T-helper 9 cell (primary cell): ENCODE data around the gene BRMS1.
"Not testable (repeated sequence)": the region's sequence is repeated elsewhere in the genome, so short reads cannot be mapped to it uniquely, and the experiment has no call there.

Experiments
- DNase-seq: peaks from one replicate; pipeline ENCODE4 v3.0.0-alpha.2; 2020
- total RNA-seq, 2 donors: gene quantifications; one replicate each; lab custom pipeline; 2026; lab: John Stamatoyannopoulos, UW

BRMS1 gene
- 46.6 to 85.7 reads per million in 2 donors for total RNA-seq

GRCh38 chr11:66344550-66345315 lies at the start of gene BRMS1:
TSS of gene BRMS1 (minus strand) at chr11:66345104. CDS start at chr11:66342234, 2,870 bp downstream.
- peak; percentile 97 for DNase-seq

GRCh38 chr11:66393954-66394353 lies 49.0 kb upstream of the BRMS1 start:
- no peak for DNase-seq

GRCh38 chr11:66391322-66391721 lies 46.4 kb upstream of the BRMS1 start:
- DNase-seq = no peak

GRCh38 chr11:66388780-66389386 lies 44.0 kb upstream of the BRMS1 start:
- peak; percentile 50 for DNase-seq

GRCh38 chr11:66386171-66387069 lies 41.5 kb upstream of the BRMS1 start:
- DNase-seq = peak; percentile 81

GRCh38 chr11:66384316-66384715 lies 39.4 kb upstream of the BRMS1 start:
- DNase-seq = not testable (repeated sequence)

GRCh38 chr11:66380264-66380663 lies 35.4 kb upstream of the BRMS1 start:
- not testable (repeated sequence) for DNase-seq

GRCh38 chr11:66373690-66374287 lies 28.9 kb upstream of the BRMS1 start:
- not testable (repeated sequence) for DNase-seq

GRCh38 chr11:66373265-66373664 lies 28.4 kb upstream of the BRMS1 start:
- no peak for DNase-seq

- peak; percentile 63 for DNase-seq
These were observed 26.9 kb upstream of the BRMS1 start, which contains the start of gene SLC29A2 for GRCh38 chr11:66371627-66372415. TSS of gene SLC29A2 (minus strand) at chr11:66371760. CDS start at chr11:66371591, 169 bp downstream.

- DNase-seq = no peak
These were observed 24.4 kb upstream of the BRMS1 start for GRCh38 chr11:66369073-66369894.

- no peak for DNase-seq
These were observed 23.6 kb upstream of the BRMS1 start for GRCh38 chr11:66368484-66368883.

- DNase-seq = no peak
These were observed 22.8 kb upstream of the BRMS1 start for GRCh38 chr11:66367561-66368312.

- DNase-seq = no peak
These were observed 22.1 kb upstream of the BRMS1 start for GRCh38 chr11:66366844-66367477.

GRCh38 chr11:66365711-66366619 lies 21.1 kb upstream of the BRMS1 start:
- no peak for DNase-seq

GRCh38 chr11:66365166-66365565 lies 20.3 kb upstream of the BRMS1 start:
- DNase-seq = no peak

- DNase-seq = peak; percentile 67
These were observed 19.1 kb upstream of the BRMS1 start for GRCh38 chr11:66363805-66364535.

- no peak for DNase-seq
These were observed 18.3 kb upstream of the BRMS1 start for GRCh38 chr11:66363187-66363601.
